DMS153 treated with DMSO at 0.1 percent for 48 hours (cell line): ENCODE measurements around the gene TMEM47.

Experiments used
- DNase-seq: peaks from one replicate; lab custom pipeline; 2025; ENCODE audit not compliant: unreplicated experiment; lab: John Stamatoyannopoulos, UW

TMEM47 gene

GRCh38 chrX:34656842-34657725 is at the start of gene TMEM47:
TSS of gene TMEM47 (minus strand) at chrX:34657285. CDS start at chrX:34657029, 256 bp downstream.
- peak; percentile 44 for DNase-seq

- DNase-seq: no peak
Measured at GRCh38 chrX:34687095-34687494, 30.0 kb upstream of the TMEM47 start.

- no peak for DNase-seq
Measured at GRCh38 chrX:34659575-34659974, 2.5 kb upstream of the TMEM47 start.

- no peak for DNase-seq
Measured at GRCh38 chrX:34658326-34658725, 1.2 kb upstream of the TMEM47 start.

- DNase-seq: no peak
Measured at GRCh38 chrX:34657726-34658070, 613 bp upstream of the TMEM47 start.

GRCh38 chrX:34656467-34656841 is 631 bp downstream of the TMEM47 start:
- no peak for DNase-seq

- DNase-seq: no peak
Measured at GRCh38 chrX:34655501-34656455, 1.3 kb downstream of the TMEM47 start.

GRCh38 chrX:34654696-34655490 is 2.2 kb downstream of the TMEM47 start:
- DNase-seq: no peak

GRCh38 chrX:34653811-34654210 is 3.3 kb downstream of the TMEM47 start:
- no peak for DNase-seq

- DNase-seq: no peak
Measured at GRCh38 chrX:34642849-34643248, 14.2 kb downstream of the TMEM47 start.

- DNase-seq: no peak
Measured at GRCh38 chrX:34638116-34638515, 19.0 kb downstream of the TMEM47 start.

- DNase-seq: no peak
Measured at GRCh38 chrX:34634349-34634748, 22.7 kb downstream of the TMEM47 start.

- no peak for DNase-seq
Measured at GRCh38 chrX:34632384-34632783, 24.7 kb downstream of the TMEM47 start.

GRCh38 chrX:34631479-34632220 is 25.4 kb downstream of the TMEM47 start:
- no peak for DNase-seq

GRCh38 chrX:34629572-34629971 is 27.5 kb downstream of the TMEM47 start:
- DNase-seq: no peak

- no peak for DNase-seq
Measured at GRCh38 chrX:34624416-34624815, 32.7 kb downstream of the TMEM47 start.

- no peak for DNase-seq
Measured at GRCh38 chrX:34619920-34620319, 37.2 kb downstream of the TMEM47 start.

- peak; percentile 1 for DNase-seq
Measured at GRCh38 chrX:34612036-34612435, 45.0 kb downstream of the TMEM47 start.

GRCh38 chrX:34598362-34598761 is 58.7 kb downstream of the TMEM47 start:
- DNase-seq: no peak

- DNase-seq: no peak
Measured at GRCh38 chrX:34586936-34587335, 70.1 kb downstream of the TMEM47 start.
